COLO668 (cell line): ENCODE data around the gene TMEM123.
"Not testable (repeated sequence)": the region's sequence is repeated elsewhere in the genome, so short reads cannot be mapped to it uniquely, and the experiment has no call there.

ENCODE experiments used
- DNase-seq: peaks from one replicate; lab custom pipeline; 2025; ENCODE audit not compliant: unreplicated experiment; lab: John Stamatoyannopoulos, UW

TMEM123 gene

GRCh38 chr11:102449651-102450570 lies 2.7 kb downstream of the TMEM123 start:
- no peak for DNase-seq

GRCh38 chr11:102448869-102449224 lies 3.7 kb downstream of the TMEM123 start:
- no peak for DNase-seq

DNA sequence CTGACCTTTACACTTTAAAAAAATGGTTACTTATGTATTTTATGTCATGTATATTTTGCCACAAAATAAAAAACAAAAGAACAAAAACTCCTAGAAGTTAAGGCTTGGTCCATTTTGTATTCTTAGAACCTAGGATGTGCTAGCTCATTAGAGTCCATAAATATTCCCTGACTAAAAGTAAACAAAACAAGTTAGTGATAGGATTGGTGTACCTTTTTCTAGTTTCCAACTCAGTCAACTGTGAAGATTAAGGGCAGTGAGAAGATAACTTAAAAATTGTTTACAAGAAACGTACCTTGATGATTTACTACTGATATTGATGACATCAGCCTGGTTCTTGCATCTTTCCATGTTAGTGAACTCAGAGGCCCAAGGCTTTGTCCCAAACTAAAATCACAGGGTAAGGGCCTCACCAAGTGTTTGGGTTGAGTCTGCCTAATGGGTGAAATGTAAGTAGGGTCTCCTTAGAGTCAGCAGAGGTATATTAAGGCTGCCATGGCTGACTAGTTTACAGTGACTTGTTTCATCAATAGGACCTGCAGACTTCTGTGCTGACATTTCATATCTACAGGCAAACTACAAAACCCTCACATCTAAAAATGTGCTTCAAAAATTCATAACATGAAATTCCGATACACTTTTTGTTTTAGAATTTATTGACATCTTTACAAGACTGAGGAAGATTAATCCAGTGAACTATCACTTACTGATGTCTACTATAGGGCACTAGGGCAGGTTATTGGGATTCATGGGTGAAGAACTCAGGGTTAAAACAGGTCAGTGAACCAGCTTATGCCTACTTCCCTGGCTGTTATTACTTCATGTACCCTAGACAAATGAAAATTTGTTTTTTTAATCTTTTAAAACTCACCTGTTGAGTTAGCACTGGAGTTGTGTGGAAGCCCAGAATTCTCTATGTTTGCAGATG lies 4.4 kb downstream of the TMEM123 start:
- no peak for DNase-seq

GRCh38 chr11:102447193-102447592 lies 5.4 kb downstream of the TMEM123 start:
- DNase-seq = no peak

DNA sequence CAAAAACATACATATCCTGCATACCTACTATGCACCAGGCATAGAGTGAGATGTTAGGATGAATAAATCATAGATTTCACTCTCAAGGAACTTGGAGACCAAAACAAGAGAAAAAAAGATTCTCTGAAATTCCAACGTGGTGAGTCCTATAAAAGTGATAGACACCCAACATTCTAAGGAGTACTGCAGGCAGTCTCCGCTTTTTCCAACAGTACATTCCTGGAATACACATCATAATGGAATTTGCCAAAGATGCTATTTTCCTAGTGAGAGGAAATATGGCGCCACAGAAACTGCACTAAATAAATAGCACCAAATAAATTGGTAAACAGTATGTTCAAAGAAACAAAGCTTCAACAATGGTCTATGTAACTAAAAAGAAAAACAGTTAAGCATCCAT lies 6.0 kb downstream of the TMEM123 start:
- no peak for DNase-seq

- not testable (repeated sequence) for DNase-seq
These were observed 7.9 kb downstream of the TMEM123 start for GRCh38 chr11:102444693-102445092.

- DNase-seq = not testable (repeated sequence)
These were observed 8.4 kb downstream of the TMEM123 start for GRCh38 chr11:102444142-102444541.

- DNase-seq = not testable (repeated sequence)
These were observed 13.6 kb downstream of the TMEM123 start for GRCh38 chr11:102439063-102439363.

- DNase-seq = no peak
These were observed 14.1 kb downstream of the TMEM123 start for GRCh38 chr11:102438311-102439062.

DNA sequence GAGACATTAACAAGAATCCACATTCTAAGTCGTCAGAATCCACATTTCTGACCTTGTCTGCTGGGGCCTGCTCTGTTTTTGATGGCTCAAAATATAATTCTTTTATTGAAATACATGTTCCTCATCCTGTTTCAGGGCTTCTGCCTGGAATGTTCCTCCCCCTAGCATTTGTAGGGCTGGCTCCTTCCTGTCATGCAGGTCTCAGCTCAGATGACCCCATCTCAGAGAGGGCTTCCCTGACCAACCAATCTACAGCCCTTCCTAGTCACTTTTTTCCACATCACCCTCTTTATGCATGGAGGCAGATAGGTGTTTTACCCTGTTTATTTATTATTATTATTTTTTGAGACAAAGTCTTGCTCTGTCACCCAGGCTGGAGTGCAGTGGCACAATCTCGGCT lies 14.8 kb downstream of the TMEM123 start:
- DNase-seq = no peak

DNA sequence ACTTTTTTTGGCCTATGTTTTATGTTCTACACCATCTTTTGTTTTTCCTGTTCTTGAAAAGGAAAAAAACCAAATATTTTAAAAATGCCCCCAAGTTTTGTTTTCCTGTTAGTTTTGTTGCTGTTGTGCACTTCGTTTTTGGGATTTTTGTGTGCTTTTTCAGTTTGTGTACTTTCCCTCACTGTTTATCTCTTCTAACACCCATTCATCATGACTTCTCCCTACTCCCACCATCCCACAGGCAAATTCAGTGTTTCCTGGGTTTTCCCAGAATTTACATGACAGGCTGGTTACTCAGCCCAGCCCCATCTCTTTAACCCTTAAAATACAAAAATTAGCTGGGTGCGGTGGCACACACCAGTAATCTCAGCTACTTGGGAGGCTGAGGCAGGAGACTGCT lies 15.6 kb downstream of the TMEM123 start:
- DNase-seq = no peak

DNA sequence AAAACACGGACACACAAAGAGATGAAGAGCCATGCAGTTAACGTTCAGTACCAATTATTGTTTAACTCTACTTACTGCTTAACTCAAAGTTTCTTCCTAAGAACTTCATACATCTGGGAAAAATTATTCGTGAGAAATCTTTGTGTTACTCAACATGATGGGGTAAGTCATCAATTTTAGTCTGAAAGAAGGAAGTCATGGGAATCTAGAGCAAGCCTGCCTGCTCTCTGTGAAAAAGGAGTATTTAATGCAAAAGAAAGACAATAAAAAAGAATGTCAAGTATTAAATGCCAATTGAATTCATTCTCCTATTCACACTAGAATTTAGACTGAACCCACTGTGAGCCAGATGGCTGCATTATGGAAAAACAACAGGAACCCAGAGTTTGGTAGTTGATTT lies 16.0 kb downstream of the TMEM123 start:
- no peak for DNase-seq

DNA sequence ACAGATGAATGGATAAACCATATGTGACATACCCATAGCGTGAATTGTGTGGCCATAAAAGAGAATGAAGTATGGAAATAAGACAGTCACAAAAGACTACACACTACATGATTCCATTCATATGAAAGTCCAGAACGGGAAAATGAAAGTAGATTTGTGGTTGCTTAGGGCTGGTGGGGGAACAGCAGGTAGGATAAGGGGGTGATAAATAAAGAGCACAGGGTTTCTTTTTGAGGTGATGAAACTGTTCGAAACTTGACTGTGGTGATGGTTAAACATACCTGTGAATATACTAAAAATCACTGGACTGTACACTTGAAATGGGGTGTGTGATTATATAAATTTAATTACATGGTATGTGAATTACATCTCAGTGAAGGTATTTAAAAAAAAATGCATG lies 16.9 kb downstream of the TMEM123 start:
- no peak for DNase-seq

- DNase-seq = not testable (repeated sequence)
These were observed 19.0 kb downstream of the TMEM123 start for GRCh38 chr11:102433571-102433970.

DNA sequence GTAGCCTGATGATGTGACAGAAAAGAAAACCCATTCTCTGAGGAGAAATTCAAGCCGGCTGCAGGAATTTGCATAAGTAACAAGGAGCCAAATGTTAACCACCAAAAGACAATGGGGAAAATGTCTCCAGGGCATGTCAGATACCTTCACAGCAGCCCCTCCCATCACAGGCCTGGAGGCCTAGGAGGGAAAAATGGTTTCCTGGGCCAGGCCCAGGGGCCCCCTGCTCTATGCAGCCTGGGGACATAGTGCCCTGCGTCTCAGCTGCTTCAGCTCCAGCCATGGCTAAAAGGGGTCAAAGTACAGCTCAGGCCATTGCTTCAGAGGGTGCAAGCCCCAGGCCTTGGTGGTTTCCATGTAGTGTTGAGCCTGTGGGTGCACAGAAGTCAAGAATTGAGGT lies 20.0 kb downstream of the TMEM123 start:
- DNase-seq = not testable (repeated sequence)

DNA sequence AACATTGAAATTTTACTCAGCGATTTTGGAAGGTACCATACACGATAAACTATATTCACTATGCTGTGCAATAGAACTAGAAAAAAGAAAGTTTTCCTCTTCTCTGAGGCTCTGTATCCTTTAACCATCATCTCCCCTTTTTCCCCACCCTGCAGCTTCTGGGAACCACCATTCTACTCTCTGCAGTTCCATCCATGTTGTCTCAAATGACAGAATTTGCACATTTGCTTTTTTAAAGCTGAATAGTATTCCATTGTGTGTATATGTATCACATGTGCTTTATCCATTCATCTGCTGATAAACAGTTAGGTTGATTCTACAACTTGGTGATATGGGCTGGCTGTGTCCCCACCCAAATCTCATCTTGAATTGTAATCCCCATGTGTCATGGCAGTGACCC lies 21.2 kb downstream of the TMEM123 start:
- no peak for DNase-seq

DNA sequence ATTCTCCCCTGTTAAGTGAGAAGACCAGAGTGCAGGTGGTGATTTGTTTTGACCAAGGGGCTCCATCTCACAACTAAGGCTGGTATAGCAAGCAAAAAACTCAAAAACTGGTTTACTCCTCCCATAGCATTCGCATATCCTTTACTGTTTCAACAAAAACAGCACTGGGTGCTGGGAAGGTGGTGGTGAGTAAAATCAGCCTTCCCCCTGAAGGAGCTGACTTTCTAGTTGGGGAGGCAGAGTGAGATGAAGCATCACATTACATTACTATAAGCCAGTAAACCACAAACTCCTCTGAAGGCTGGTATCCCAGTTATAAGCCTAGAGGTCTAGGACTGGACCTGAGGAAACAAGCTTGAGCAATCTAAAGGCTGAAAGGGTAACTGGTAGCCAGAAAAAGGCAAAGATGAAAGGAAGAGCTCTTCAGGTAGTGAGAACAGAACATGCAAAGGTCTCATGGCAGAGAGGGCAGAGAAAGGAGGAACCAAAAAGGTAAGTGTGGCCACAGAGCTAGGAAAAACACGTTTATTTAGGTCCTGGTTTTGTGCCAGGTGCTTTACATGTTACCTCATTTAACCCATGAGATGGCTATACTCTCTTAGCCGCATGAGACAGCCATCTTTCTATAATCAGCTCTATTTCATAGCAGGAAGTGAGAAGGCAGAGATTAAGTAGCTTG lies 22.3 kb downstream of the TMEM123 start:
- DNase-seq = no peak

- no peak for DNase-seq
These were observed 22.9 kb downstream of the TMEM123 start for GRCh38 chr11:102429691-102430090.

DNA sequence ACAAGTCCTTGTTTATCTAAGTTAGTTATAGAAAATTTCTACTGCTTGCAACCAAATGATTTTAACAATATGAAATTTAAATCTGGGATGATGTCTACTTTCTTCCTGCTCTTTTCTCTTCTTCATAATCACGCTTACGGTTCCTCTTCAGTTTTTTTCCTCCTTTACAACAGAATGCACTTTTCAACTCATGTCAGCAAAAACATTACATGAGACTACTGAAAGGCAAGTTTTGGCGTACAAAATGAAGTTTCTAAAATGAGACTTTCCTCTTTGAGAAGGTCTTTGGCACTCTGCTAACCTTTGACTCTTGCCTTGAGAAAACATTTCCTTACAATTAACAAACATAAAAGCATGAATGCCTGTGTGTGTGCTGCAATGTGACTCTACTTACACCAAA lies 23.3 kb downstream of the TMEM123 start:
- no peak for DNase-seq

DNA sequence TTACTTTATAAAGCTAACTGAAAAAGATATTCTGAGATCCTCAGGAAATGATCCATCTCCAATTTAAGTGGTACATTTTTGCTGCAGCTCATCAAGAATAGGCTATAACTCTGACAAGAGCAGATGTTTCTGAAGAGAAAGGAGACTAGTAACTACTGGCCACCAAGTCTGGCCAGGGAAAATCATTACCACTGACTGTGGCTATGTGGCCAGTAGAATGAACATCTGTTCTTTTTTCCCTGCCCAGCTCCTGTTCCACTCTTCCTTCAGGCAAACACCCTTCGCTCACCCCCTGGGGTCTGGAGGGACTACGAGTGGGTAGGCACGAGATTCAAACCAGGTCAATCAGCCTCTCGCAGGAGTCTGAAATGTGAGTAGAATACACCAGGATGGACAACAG lies 23.9 kb downstream of the TMEM123 start:
- no peak for DNase-seq

- no peak for DNase-seq
These were observed 25.5 kb downstream of the TMEM123 start for GRCh38 chr11:102427068-102427467.
